ENCODE measurements around the gene KRT80.

KRT80 gene

GRCh38 chr12:52236386-52237050 is 44.7 kb upstream of the KRT80 start:
- no peak for DNase-seq (ENCODE audit: low read depth)
- no peak for TF ChIP-seq CTCF (conservative IDR thresholded peaks at IDR 0.05; ENCODE audit: low read depth, low read length)
- H3K4me3 ChIP-seq (ENCODE audit: low read length) = peak overlapping the region; percentile 95

- peak overlapping the region; percentile 95 for H3K4me3 ChIP-seq (ENCODE audit: low read length)
- no peak for DNase-seq (ENCODE audit: low read depth)
- no peak for TF ChIP-seq CTCF (conservative IDR thresholded peaks at IDR 0.05; ENCODE audit: low read depth, low read length)
Observed at GRCh38 chr12:52235822-52236361, 44.1 kb upstream of the KRT80 start.

GRCh38 chr12:52235001-52235764 is 43.4 kb upstream of the KRT80 start:
- DNase-seq (ENCODE audit: low read depth) = no peak
- H3K4me3 ChIP-seq (ENCODE audit: low read length) = peak overlapping the region; percentile 95
- TF ChIP-seq CTCF (conservative IDR thresholded peaks at IDR 0.05; ENCODE audit: low read depth, low read length) = no peak

GRCh38 chr12:52234223-52234810 is 42.5 kb upstream of the KRT80 start:
- H3K4me3 ChIP-seq (ENCODE audit: low read length) = peak overlapping the region; percentile 95
- no peak for TF ChIP-seq CTCF (conservative IDR thresholded peaks at IDR 0.05; ENCODE audit: low read depth, low read length)
- DNase-seq (ENCODE audit: low read depth) = no peak

- no peak for TF ChIP-seq CTCF (conservative IDR thresholded peaks at IDR 0.05; ENCODE audit: low read depth, low read length)
- no peak for DNase-seq (ENCODE audit: low read depth)
- peak overlapping the region; percentile 95 for H3K4me3 ChIP-seq (ENCODE audit: low read length)
Observed at GRCh38 chr12:52233462-52234207, 41.8 kb upstream of the KRT80 start.

- TF ChIP-seq CTCF (conservative IDR thresholded peaks at IDR 0.05; ENCODE audit: low read depth, low read length) = peak; percentile 37
- H3K4me3 ChIP-seq (ENCODE audit: low read length) = peak within 1 kb of the TSS; percentile 95
- DNase-seq (ENCODE audit: low read depth) = no peak
Observed at GRCh38 chr12:52232674-52233461, 41.1 kb upstream of the KRT80 start, which contains the start of gene KRT7. Gene KRT7, plus strand, starts transcription at chr12:52233243. Its CDS starts 54 bp downstream, at chr12:52233297.
